GM19023 (cell line): ENCODE results near the gene HK1.

ENCODE experiments used
- ATAC-seq: cut with Tn5 transposase; IDR thresholded peaks from one replicate; pipeline ENCODE4 v1.9.1; 2021; ENCODE audit warnings: mild to moderate bottlenecking, moderate library complexity; ENCODE audit not compliant: unreplicated experiment

HK1 gene

GRCh38 chr10:69372126-69372980 lies 94.1 kb downstream of the HK1 start:
- ATAC-seq, result no peak

GRCh38 chr10:69374242-69374641 lies 95.9 kb downstream of the HK1 start:
- no peak for ATAC-seq

GRCh38 chr10:69374931-69375306 lies 96.6 kb downstream of the HK1 start:
- no peak for ATAC-seq

GRCh38 chr10:69375307-69376151 lies 97.2 kb downstream of the HK1 start:
- ATAC-seq, result no peak

DNA sequence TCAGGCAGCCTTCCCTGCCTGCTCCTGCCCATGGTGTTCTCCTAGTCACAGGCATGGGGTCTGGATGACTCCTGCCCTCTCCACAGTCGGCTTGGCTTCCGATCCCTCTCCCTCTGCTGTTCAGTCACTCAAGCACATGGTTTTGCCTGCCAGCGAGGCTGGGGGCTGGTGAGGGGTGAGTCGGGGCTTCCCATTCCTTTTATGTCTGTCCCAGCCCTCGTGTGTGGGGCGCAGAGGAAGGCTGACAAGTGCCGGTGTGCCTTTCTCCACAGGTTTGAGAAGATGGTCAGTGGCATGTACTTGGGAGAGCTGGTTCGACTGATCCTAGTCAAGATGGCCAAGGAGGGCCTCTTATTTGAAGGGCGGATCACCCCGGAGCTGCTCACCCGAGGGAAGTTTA lies 98.4 kb downstream of the HK1 start:
- ATAC-seq, result no peak

GRCh38 chr10:69377191-69377590 lies 98.9 kb downstream of the HK1 start:
- no peak for ATAC-seq

DNA sequence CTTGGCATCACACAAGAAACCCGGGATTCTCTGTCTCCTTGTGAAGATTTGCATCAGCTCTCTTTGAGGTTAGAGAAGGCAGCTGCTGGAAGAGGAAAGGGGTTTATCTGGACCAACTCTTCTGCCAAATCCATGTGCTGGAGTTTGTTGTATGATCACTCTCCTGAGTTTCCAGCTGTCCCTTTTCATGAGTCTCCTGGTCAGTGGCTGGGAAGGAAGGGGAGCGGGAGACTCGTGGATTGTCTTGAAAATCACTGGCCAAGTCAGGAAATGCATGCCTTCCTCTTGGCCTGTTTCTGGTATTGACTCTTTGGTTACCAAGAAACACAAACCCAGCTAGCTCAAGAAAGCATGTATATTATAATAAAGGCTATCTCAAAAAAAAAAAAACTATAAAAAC lies 99.6 kb downstream of the HK1 start:
- no peak for ATAC-seq

GRCh38 chr10:69379800-69380199 lies 101.5 kb downstream of the HK1 start:
- ATAC-seq, result no peak

DNA sequence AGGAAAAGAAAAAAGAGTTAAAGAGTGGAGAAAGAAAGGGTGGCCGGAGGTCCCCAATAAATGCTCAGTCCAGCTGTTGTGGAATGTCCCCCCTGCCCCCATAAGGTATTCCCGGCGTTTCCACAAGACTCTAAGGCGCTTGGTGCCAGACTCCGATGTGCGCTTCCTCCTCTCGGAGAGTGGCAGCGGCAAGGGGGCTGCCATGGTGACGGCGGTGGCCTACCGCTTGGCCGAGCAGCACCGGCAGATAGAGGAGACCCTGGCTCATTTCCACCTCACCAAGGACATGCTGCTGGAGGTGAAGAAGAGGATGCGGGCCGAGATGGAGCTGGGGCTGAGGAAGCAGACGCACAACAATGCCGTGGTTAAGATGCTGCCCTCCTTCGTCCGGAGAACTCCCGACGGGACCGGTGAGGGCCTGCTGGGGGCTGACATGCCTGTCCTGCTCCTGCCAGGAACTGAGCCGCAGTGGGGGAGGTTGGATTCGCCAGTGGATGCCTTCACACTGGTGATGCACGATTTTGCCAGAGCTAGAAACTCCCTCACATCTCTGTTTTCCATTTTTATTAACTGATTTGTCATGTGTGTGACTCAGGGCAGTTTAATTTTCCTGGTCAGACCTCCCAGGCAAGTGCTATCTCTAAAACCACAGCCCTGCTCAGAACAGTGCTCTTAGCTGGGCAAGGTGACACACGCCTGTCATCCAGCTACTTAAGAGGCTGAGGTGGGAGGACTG lies 104.3 kb downstream of the HK1 start:
- no peak for ATAC-seq

DNA sequence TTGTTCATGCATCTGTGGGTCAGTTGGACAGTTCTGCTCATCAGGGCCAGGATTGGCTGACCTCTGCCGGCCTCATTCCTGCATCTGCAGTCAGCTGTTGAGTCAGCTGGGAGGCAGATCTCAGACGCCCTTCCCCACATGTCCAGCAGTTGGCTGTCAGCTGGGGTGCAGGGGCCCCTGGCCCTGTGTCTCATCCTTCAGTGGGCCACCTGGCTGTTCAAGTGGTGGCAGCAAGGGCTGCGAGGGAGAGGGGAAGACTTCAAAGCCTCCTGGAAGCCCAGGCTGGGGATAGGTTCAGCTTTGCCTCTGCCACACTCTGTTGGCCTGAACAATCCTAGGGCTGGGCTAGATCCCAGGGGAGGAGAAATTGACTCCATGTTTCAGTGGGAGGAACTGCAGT lies 105.3 kb downstream of the HK1 start:
- ATAC-seq, result no peak

GRCh38 chr10:69384320-69384719 lies 106.0 kb downstream of the HK1 start:
- no peak for ATAC-seq

DNA sequence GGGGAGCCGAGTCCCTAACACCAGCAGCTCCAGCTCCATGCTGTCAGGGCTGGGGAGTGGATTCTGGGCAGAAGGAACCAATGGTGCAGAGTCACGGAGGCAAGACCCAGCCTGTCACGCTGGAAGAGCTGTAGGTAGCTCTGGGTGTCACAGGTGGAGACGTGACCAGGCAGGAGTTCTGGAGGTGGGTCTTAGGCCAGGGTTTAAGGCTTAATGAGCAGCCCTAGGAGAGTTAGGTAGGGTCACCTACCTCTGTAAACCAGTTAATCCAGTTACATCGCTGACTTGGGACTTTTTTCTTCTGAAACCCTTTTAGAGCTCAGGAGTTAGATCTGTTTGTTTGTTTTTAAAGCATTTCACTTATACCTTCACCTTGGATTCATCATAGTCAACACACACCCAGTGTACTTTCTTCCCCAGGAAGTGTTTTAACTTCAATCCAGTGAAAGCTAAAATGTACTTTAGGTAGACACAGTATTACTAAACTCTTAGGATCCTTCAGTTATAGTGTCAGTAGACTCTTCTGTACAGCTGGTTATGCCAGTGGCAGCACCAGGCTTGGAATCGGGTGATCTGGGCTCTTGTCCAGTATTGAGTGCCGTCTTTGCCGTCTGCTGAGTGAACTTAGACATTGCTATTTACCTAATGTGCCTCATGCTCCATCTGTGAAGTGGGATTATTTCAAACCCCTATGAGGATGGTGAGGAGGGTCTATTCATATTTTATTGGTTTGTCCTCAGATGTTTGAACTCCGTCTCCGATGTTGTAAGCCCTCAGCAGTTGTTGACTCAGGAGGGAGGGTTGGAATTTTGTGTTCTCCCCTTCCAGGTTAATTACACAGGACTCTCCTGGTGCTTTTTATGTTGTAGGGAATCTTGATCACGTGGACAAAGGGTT lies 107.4 kb downstream of the HK1 start:
- ATAC-seq, result no peak

DNA sequence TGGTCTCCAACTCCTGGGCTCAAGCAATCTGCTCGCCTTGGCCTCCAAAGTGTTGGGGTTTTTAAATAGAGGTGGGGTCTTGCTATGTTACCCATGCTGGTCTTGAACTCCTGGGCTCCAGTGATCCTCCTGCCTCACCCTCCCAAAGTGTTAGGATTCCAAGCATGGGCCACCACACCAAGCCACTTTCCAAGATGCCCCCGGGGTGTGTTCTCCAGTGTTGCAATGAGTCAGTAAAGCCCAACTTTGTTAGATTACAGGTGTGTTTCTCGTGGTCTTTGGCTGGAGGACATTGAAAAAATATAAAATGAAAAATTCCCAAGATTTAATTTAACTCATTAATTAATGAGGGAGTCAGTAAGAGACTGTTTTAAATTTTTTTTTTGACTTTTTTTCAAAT lies 109.2 kb downstream of the HK1 start:
- no peak for ATAC-seq

- ATAC-seq, result no peak
Observed at GRCh38 chr10:69388488-69388887, 110.2 kb downstream of the HK1 start.

- ATAC-seq, result no peak
Observed at GRCh38 chr10:69389827-69390490, 111.7 kb downstream of the HK1 start.

DNA sequence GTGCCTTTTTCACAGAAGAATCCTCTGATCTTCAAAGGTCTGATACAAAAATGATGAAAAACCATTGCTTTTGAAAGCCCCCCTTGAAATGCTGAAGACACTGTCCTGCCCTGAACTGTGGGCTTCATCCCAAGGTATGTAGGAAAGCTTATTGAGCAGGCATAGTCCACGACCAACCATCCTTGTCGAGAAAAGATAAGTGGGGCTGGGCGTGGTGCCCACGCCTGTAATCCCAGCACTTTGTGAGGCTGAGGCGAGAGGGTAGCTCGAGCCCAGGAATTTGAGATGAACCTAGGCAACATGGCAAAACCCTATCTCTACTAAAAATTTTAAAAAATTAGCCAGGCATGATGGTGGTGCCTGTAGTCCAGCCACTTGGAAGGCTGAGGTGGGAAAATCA lies 112.9 kb downstream of the HK1 start:
- no peak for ATAC-seq

DNA sequence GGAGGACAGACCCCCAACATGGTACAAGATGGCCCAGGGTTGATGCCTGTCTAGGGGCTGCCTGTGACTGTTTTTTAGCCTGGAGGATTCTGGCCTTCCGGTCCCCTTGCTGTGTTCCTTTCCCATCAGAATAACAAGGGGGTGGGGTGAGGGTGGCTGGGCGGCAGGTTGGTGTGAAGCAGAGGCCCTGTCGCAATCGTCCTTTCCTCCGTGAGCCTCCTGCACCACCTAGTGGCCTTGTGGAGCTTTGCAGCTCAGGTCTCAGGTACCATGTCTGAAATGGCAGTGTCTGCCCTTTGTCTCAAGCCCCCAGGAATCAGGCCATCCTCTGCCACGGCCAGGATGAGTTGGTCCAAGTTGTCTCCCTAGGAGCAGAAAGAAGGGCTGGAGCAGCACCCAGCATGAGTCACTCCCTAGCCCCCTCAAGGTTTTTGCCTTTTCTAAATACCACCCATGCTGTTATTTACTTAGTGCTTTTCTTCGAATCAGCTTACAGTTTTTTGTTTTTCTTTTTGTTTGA lies 114.2 kb downstream of the HK1 start:
- peak; percentile 91 for ATAC-seq

GRCh38 chr10:69394020-69394419 lies 115.7 kb downstream of the HK1 start:
- ATAC-seq, result no peak

DNA sequence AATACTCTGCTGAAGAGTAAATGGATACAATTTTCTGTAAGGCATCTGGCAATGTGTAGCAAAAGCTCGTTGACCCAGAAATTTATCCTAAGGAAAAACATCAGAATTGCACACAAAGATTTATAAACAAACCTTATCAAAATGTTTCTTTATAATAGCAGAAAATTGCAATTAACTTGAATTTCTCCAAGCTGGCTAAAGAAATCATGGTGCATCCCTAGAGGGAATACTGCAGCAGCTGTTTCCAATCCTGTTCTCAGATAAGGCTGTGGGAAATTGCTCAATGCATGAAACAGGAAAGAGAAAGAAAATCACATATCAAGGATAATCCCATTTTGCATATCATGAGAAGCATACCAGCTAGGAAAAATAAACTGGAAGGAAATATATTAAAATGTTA lies 119.7 kb downstream of the HK1 start:
- no peak for ATAC-seq

DNA sequence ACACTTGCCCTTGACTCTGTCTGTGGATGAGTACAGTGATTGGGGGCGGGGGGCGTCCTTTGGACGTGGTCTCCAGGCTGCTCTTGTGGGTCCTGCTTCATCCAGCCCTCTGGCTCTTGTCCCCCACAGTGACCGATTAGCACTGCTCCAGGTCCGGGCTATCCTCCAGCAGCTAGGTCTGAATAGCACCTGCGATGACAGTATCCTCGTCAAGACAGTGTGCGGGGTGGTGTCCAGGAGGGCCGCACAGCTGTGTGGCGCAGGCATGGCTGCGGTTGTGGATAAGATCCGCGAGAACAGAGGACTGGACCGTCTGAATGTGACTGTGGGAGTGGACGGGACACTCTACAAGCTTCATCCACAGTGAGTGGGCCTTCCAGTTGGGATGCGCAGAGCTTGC lies 120.2 kb downstream of the HK1 start:
- no peak for ATAC-seq
